ENCODE data around the gene KCNJ15.

DNA sequence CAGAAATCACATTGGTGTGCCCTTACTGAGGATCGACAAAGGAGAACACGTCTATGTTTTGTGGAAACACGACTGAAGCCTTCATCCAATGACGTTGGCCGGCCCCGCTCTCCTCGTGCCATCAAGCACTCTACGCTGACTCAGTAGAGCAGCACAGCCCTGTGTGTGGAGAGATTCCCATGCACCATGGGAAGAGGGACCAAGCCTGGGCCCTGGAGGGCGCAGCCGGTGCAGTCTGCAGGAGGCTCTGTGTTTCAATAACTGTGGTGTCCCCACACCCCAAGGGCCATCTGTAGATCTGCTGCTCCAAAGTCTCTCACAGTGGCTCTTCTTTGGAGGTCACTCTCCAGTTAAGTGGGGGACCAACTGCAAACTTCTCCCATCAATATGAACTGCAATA, 97.4 kb downstream of the KCNJ15 start:
- TF ChIP-seq POLR2A (IDR thresholded peaks at IDR 0.05; ENCODE audit: low read depth, low read length) (no peak), TAF1 (IDR thresholded peaks at IDR 0.05; ENCODE audit: borderline replicate concordance, low read depth, low read length) (no peak), POLR2AphosphoS5 (IDR thresholded peaks at IDR 0.05; ENCODE audit: low read depth, low read length) (no peak)
